Tibial artery (tissue), 4 donors: Measurements from ENCODE around the gene MUC5B.

Source experiments
- DNase-seq, 2 donors: peaks; one replicate each; pipeline ENCODE4 v3.0.0-alpha.2; 2019
- H3K27ac ChIP-seq, 2 donors: fragments of 200-600 bp; sonication (generic) in 1 of 2; 1 replicate in 1 of 2; 2 replicates in 1 of 2; pipeline ENCODE4 v1.5.1; 2018 to 2019; ENCODE audit warnings: mild to moderate bottlenecking in 1 of 2
- H3K27me3 ChIP-seq, 2 donors: fragments of 200-600 bp; sonication (generic) in 1 of 2; one replicate each; pipeline versions ENCODE4 v1.5.1 to v1.6.0; 2016 to 2019
- H3K36me3 ChIP-seq, 3 donors: fragments of 200-600 bp; sonication (generic) in 2 of 3; one replicate each; pipeline ENCODE4 v1.5.1; 2016 to 2019; ENCODE audit warnings: mild to moderate bottlenecking in 2 of 3
- H3K4me1 ChIP-seq, 4 donors: fragments of 200-600 bp; sonication (generic) in 2 of 4; 1 replicate in 3 of 4; 2 replicates in 1 of 4; pipeline ENCODE4 v1.5.1; 2016 to 2019
- H3K4me3 ChIP-seq, 2 donors: fragments of 200-600 bp; sonication (generic) in 1 of 2; 1 replicate in 1 of 2; 2 replicates in 1 of 2; pipeline ENCODE4 v1.5.1; 2018 to 2019; ENCODE audit warnings: mild to moderate bottlenecking in 2 of 2
- H3K9me3 ChIP-seq, 3 donors: fragments of 200-600 bp; sonication (generic) in 1 of 3; one replicate each; pipeline ENCODE4 v1.5.1; 2016 to 2019
- intact Hi-C: fragments of 100-400 bp; cut with DNase I; formaldehyde crosslinking; loops from one replicate; pipeline ENCODE4 v1.15.0; 2023; ENCODE audit warnings: low total_unique reads
- TF ChIP-seq, protein P1 (sequence below), 2 experiments: fragments of 200-600 bp in 1 of 2; fragments of 450-650 bp in 1 of 2; IDR thresholded peaks; one replicate each; pipeline ENCODE4 v1.5.1; 2017 to 2019; ENCODE audit warnings: antibody characterized with exemption in 2 of 2, mild to moderate bottlenecking in 1 of 2, moderate library complexity in 1 of 2

The MUC5B gene

DNA sequence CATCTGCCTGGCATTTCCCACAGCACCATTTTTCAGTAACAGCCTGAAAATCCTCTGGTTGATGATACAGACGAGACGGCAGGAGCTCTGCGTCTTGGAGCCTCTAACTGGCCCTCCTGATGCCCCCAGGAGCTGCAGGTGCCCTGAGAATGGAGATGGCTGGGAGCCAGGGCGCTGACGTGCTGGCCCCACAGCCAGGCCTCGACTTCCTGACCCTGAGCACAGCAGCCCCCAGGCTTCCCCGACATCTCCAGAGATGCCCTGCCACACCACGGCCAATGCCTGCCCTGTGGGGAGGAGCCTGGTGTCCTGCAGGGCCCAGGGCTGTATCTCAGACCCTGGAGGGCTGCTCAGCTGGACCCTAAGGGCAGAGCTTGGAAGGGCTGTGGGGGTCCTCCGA, 65.1 kb downstream of the MUC5B start:
- H3K4me3 ChIP-seq: no peak overlapping the region
- no peaks in the 10 kb centered on the region for H3K27me3 ChIP-seq
- TF ChIP-seq, protein P1, sequence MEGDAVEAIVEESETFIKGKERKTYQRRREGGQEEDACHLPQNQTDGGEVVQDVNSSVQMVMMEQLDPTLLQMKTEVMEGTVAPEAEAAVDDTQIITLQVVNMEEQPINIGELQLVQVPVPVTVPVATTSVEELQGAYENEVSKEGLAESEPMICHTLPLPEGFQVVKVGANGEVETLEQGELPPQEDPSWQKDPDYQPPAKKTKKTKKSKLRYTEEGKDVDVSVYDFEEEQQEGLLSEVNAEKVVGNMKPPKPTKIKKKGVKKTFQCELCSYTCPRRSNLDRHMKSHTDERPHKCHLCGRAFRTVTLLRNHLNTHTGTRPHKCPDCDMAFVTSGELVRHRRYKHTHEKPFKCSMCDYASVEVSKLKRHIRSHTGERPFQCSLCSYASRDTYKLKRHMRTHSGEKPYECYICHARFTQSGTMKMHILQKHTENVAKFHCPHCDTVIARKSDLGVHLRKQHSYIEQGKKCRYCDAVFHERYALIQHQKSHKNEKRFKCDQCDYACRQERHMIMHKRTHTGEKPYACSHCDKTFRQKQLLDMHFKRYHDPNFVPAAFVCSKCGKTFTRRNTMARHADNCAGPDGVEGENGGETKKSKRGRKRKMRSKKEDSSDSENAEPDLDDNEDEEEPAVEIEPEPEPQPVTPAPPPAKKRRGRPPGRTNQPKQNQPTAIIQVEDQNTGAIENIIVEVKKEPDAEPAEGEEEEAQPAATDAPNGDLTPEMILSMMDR (IDR thresholded peaks at IDR 0.05): no peak
- intact Hi-C loops: no loop called here
- no peak for DNase-seq
- peaks cover 54 to 89% (median 86%) of the 10 kb centered on the region in 3 donors for H3K36me3 ChIP-seq
- no peak overlapping the region for H3K27ac ChIP-seq
- no peaks in the 10 kb centered on the region for H3K9me3 ChIP-seq
- H3K4me1 ChIP-seq: no peaks in the 10 kb centered on the region

DNA sequence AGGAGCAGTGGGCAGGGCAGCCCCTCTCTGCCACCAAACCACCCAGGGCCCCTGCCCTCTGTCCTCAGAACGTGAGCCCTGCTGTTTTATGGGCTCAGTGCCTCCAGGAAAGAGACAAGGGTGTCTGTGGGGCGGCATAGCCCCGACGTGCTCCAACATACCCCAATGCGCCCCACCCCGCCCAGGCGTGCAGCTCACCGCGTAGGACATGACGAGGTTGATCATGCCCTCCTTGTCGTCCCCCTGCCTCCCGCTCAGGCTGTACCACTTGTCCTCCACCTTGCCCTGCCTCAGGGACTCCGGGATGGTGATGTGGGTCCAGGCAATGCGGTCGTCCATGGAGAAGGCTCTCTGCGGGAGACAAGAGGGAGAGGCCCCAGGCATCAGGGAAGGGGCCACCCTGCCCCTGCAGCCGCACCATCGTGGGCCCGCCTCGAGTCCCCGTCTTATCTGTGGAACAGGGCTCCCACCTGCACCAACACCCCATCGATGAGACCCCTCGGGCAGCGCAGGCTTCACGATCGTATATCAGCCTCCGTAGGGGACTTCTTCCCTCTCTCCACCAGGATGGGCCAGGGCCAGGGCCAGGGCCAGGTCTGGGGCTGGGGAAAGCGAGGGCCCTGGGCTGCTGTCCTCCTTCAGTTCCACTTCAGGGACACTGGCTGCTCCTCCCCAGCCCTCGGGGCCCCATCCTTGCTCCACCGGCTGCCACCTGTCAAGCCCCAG, 65.7 kb downstream of the MUC5B start:
- H3K27me3 ChIP-seq: no peaks in the 10 kb centered on the region
- H3K36me3 ChIP-seq: peaks cover 61 to 89% (median 86%) of the 10 kb centered on the region in 3 donors
- intact Hi-C loops: no loop called here
- no peak overlapping the region for H3K27ac ChIP-seq
- TF ChIP-seq, protein P1 (IDR thresholded peaks at IDR 0.05): no peak
- H3K9me3 ChIP-seq: no peaks in the 10 kb centered on the region
- no peak overlapping the region for H3K4me3 ChIP-seq
- H3K4me1 ChIP-seq: no peaks in the 10 kb centered on the region
- no peak for DNase-seq

DNA sequence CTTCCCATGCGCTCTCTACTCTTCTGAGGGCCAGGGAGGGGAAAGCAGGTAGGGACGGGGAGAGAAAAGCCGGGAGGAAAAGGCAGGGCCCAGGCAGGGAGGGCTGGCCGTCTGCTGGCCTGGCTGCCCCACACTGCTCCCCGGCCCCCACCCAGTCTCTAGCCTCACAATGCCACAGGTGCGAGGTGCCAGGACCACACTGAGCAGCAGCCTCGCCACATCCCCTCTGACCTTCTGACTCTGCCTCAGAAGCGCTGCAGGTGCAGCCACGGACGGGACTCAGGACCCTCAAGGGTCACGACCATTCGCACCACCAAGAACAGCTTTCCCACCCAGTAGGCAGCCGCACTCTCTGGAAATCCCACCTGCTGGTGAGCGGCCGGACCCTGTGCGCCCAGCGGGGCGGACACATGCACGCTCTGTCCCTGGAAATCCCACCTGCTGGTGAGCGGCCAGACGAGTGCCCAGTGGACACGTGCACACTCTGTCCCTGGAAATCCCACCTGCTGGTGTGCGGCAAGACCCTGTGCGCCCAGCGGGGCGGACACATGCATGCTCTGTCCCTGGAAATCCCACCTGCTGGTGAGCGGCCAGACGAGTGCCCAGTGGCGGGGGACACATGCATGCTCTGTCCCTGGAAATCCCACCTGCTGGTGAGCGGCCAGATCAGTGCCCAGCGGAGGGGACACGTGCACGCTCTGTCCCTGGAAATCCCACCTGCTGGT, 66.5 kb downstream of the MUC5B start:
- peaks cover 65 to 87% (median 85%) of the 10 kb centered on the region in 3 donors for H3K36me3 ChIP-seq
- H3K4me3 ChIP-seq: no peak overlapping the region
- peak; percentile 7 to 57 for DNase-seq
- no peak overlapping the region for H3K27ac ChIP-seq
- H3K9me3 ChIP-seq: no peaks in the 10 kb centered on the region
- intact Hi-C loops: no loop called here
- H3K4me1 ChIP-seq: no peaks in the 10 kb centered on the region
- TF ChIP-seq, protein P1 (IDR thresholded peaks at IDR 0.05): no peak
- H3K27me3 ChIP-seq: no peaks in the 10 kb centered on the region

GRCh38 chr11:1290052-1291040, 67.5 kb downstream of the MUC5B start:
- DNase-seq: peak; percentile 2 to 50
- no peak overlapping the region for H3K27ac ChIP-seq
- intact Hi-C loops: no loop called here
- no peak overlapping the region for H3K4me3 ChIP-seq
- no peaks in the 10 kb centered on the region for H3K27me3 ChIP-seq
- TF ChIP-seq, protein P1 (IDR thresholded peaks at IDR 0.05): no peak
- no peaks in the 10 kb centered on the region for H3K4me1 ChIP-seq
- peaks cover 63 to 83% (median 82%) of the 10 kb centered on the region in 3 donors for H3K36me3 ChIP-seq
- no peaks in the 10 kb centered on the region for H3K9me3 ChIP-seq

- peak; percentile 3 to 57 for DNase-seq
Measured at GRCh38 chr11:1291295-1292017, 68.6 kb downstream of the MUC5B start.

More at GRCh38 chr11:1291295-1292017, 68.6 kb downstream of the MUC5B start:
- TF ChIP-seq, protein P1 (IDR thresholded peaks at IDR 0.05): no peak
- H3K27me3 ChIP-seq: no peaks in the 10 kb centered on the region
- intact Hi-C loops: no loop called here
- no peak overlapping the region for H3K27ac ChIP-seq
- no peak overlapping the region for H3K4me3 ChIP-seq
- H3K9me3 ChIP-seq: no peaks in the 10 kb centered on the region
- H3K4me1 ChIP-seq: no peaks in the 10 kb centered on the region
- H3K36me3 ChIP-seq: peaks cover 53 to 78% (median 77%) of the 10 kb centered on the region in 3 donors
